ENCODE data around the gene HMGXB3. TPM values are rescaled to one million over a fixed set of nuclear protein-coding genes. Genes with fewer than 3 reads are reported as not detected.
A peak's percentile ranks its signal among the peaks of the same experiment; 100 is the strongest.

HMGXB3 gene
- total RNA-seq (10 to 100 TPM; 12.4 to 25.9 (median 17.5) TPM), polyA plus RNA-seq (10 to 100 TPM; 10.7 to 18.8 TPM)
- long read RNA-seq, donor 1, full-length matches to known transcripts = 10 of 21 reads
- long read RNA-seq, donor 1, partial matches to known transcripts = 7 of 21 reads
- long read RNA-seq, donor 1, other reads (novel, unspliced or antisense) = 4 of 21 reads
- long read RNA-seq, donor 2, full-length matches to known transcripts = 18 of 41 reads
- long read RNA-seq, donor 2, partial matches to known transcripts = 18 of 41 reads
- long read RNA-seq, donor 2, other reads (novel, unspliced or antisense) = 5 of 41 reads
- long read RNA-seq, donor 3, full-length matches to known transcripts = 17 of 35 reads
- long read RNA-seq, donor 3, partial matches to known transcripts = 15 of 35 reads
- long read RNA-seq, donor 3, other reads (novel, unspliced or antisense) = 3 of 35 reads

- H3K4me3 ChIP-seq = peak within 1 kb of the TSS; percentile 62 to 100 (median 92)
- peak; percentile 95 to 97 (median 97) for ATAC-seq
- peak; percentile 2 to 80 for TF ChIP-seq POLR2A (IDR thresholded peaks at IDR 0.05)
- TF ChIP-seq, protein P1, sequence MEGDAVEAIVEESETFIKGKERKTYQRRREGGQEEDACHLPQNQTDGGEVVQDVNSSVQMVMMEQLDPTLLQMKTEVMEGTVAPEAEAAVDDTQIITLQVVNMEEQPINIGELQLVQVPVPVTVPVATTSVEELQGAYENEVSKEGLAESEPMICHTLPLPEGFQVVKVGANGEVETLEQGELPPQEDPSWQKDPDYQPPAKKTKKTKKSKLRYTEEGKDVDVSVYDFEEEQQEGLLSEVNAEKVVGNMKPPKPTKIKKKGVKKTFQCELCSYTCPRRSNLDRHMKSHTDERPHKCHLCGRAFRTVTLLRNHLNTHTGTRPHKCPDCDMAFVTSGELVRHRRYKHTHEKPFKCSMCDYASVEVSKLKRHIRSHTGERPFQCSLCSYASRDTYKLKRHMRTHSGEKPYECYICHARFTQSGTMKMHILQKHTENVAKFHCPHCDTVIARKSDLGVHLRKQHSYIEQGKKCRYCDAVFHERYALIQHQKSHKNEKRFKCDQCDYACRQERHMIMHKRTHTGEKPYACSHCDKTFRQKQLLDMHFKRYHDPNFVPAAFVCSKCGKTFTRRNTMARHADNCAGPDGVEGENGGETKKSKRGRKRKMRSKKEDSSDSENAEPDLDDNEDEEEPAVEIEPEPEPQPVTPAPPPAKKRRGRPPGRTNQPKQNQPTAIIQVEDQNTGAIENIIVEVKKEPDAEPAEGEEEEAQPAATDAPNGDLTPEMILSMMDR (IDR thresholded peaks at IDR 0.05) = peak in 5 of 12 donors; percentile 11 to 38 (median 13)
- H3K4me1 ChIP-seq = peaks cover 0 to 41% (median 27%) of the 10 kb centered on the region in 12 donors
- H3K27me3 ChIP-seq = no peaks in the 10 kb centered on the region
- WGBS, 4 donors = 0% methylated on average over 19 to 72 of the region's 72 CpGs
- no peaks in the 10 kb centered on the region for H3K9me3 ChIP-seq
- peak; percentile 93 to 97 (median 96) for DNase-seq
- peak within 1 kb of the TSS; percentile 72 to 98 (median 88) for H3K27ac ChIP-seq
- intact Hi-C loops (cut with DNase I) = loop anchor here in 1 of 10 donors (10.0 kb wide), 1 partner anchor 434 kb away; no protein-coding TSS in a partner anchor
- H3K36me3 ChIP-seq = peaks cover 0 to 34% (median 15%) of the 10 kb centered on the region in 9 donors
Measured at GRCh38 chr5:150000256-150000989, at the start of gene HMGXB3, which contains the start of gene TIGD6. Gene HMGXB3, plus strand, starts transcription at chr5:150000739. Its CDS starts 4,114 bp downstream, at chr5:150004853. Gene TIGD6, minus strand, starts transcription at chr5:150000654. Its CDS starts 4,306 bp downstream, at chr5:149996348.

DNA sequence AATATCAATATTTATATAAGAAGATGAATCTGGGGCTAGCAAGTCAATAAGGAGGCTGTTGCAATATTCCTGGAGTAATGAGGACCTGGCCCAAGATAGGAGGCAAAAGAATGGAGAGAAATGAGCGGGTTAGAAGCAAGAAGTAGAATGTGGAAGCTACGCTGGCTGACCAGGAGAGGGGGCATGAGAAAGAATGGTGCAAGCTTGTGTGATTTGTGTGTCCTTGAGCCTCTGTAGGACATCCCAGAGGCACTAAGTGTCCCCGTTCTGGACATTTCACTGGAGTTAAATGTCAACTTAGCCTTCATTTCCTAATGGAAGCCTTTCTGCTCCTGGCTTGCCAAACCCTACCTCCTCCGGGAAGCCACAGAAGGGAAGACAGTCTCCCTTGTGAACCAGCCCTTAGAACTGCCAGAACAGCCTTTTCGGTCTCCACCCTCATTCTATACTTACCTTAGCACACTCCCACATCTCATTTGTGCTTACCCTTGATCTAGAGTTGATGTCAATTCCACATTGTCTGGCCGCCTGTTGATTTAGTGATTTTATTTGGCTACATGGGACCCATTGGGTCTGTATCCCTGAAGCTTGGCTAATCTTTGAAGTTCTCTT, 49.3 kb upstream of the HMGXB3 start:
- DNase-seq (no peak), ATAC-seq (peak in 1 of 4 donors; percentile 28)
- TF ChIP-seq, protein P1 (IDR thresholded peaks at IDR 0.05) = no peak
- no peak for TF ChIP-seq POLR2A (IDR thresholded peaks at IDR 0.05)
- WGBS, 4 donors = 64 to 81% (median 77%) methylated on average over 6 of the region's 6 CpGs
- Histone ChIP-seq H3K4me3 (no peak overlapping the region), H3K36me3 (no peaks in the 10 kb centered on the region), H3K27me3 (no peaks in the 10 kb centered on the region), H3K27ac (no peak overlapping the region), H3K9me3 (no peaks in the 10 kb centered on the region), H3K4me1 (no peaks in the 10 kb centered on the region)
- intact Hi-C loops (cut with DNase I) = no loop called here

GRCh38 chr5:149953436-149954121, 47.0 kb upstream of the HMGXB3 start:
- Histone ChIP-seq H3K36me3 (no peaks in the 10 kb centered on the region), H3K4me3 (no peak overlapping the region), H3K27me3 (no peaks in the 10 kb centered on the region), H3K4me1 (no peaks in the 10 kb centered on the region), H3K27ac (no peak overlapping the region), H3K9me3 (no peaks in the 10 kb centered on the region)
- DNase-seq = no peak
- WGBS, 4 donors = 87 to 90% (median 88%) methylated on average over 9 of the region's 9 CpGs
- ATAC-seq = no peak
- TF ChIP-seq, protein P1 (IDR thresholded peaks at IDR 0.05) = no peak
- no peak for TF ChIP-seq POLR2A (IDR thresholded peaks at IDR 0.05)
- intact Hi-C loops (cut with DNase I) = no loop called here

Measured in heart left ventricle (tissue), 16 donors.